K562 (cell line): Measurements from ENCODE around the gene LHX3. TPM values are rescaled to one million over a fixed set of nuclear protein-coding genes. Genes with fewer than 3 reads are reported as not detected.

Experiments used
- ATAC-seq: fragments of 200-7000 bp; cut with Tn5 transposase; 3 replicates; pipeline ENCODE4 v1.9.1; 2020; ENCODE audit warnings: moderate library complexity
- BruUV-seq: library from RNA; stranded (reverse); fragments of 400-500 nt; replicated peaks from 2 replicates; lab custom pipeline; 2021; lab: Mats Ljungman, UMichigan
- CTCF ChIA-PET: fragments of 300-600 bp; formaldehyde crosslinking; extraction: SDS; loops from one replicate; lab custom pipeline; 2021; ENCODE audit warnings: low intra/inter-chr PET ratio; lab: Yijun Ruan, JAX
- POLR2A ChIA-PET: fragments of 300-600, 350-650 bp; sonication (Branson Sonifier 250); formaldehyde crosslinking; extraction: SDS; loops from one replicate; lab custom pipeline; 2021; ENCODE audit warnings: antibody characterized with exemption, inconsistent platforms; lab: Yijun Ruan, JAX
- DNase-seq, 4 experiments: peaks; one replicate each; pipeline versions ENCODE4 v3.0.0 to v3.0.0-alpha.2; 2011 to 2018; ENCODE audit warnings: low spot score in 3 of 4, mixed read lengths in 3 of 4; ENCODE audit errors: extremely low read depth in 1 of 4
- FAIRE-seq: peaks from 2 replicates; lab custom pipeline; 2011; peaks lifted over from hg19 to GRCh38; lab: Jason Lieb, UNC
- H2AFZ ChIP-seq: 2 replicates; pipeline ENCODE4 v1.6.0; 2011; ENCODE audit warnings: low read depth, low read length, control low read depth, inconsistent platforms
- H3K27ac ChIP-seq: fragments of 200-600 bp; 3 replicates; pipeline ENCODE4 v1.8.0; 2011; ENCODE audit warnings: low read depth, mild to moderate bottlenecking, control low read depth, inconsistent platforms, low read length, moderate library complexity, mixed read lengths; ENCODE audit errors: extremely low read depth
- H3K27me3 ChIP-seq, 2 experiments: fragments of 300-600 bp in 1 of 2; 2 replicates in 1 of 2; 3 replicates in 1 of 2; pipeline versions ENCODE4 v1.6.0 to v1.8.0; 2011; ENCODE audit warnings: inconsistent platforms in 2 of 2, low read length in 2 of 2, mild to moderate bottlenecking in 1 of 2, mixed read lengths in 1 of 2, moderate library complexity in 1 of 2; ENCODE audit not compliant: control insufficient read depth in 2 of 2, insufficient read depth in 2 of 2
- H3K36me3 ChIP-seq: fragments of 300-600 bp; 3 replicates; pipeline ENCODE4 v1.8.0; 2011; ENCODE audit warnings: mild to moderate bottlenecking, low read length, inconsistent platforms; ENCODE audit not compliant: control insufficient read depth, insufficient read depth
- H3K4me1 ChIP-seq, 2 experiments: fragments of 200-600 bp in 1 of 2; replicated peaks in 1 of 2; 2 replicates in 1 of 2; 3 replicates in 1 of 2; pipeline versions ENCODE4 v1.5.1 to v1.8.0; 2011; ENCODE audit warnings: inconsistent platforms in 2 of 2, low read length in 2 of 2, mild to moderate bottlenecking in 1 of 2, mixed read lengths in 1 of 2, moderate library complexity in 1 of 2; ENCODE audit not compliant: control insufficient read depth in 2 of 2, insufficient read depth in 2 of 2
- H3K4me2 ChIP-seq: 2 replicates; pipeline ENCODE4 v1.6.1; 2011; ENCODE audit warnings: low read length, control low read depth, inconsistent platforms, mixed read lengths; ENCODE audit not compliant: insufficient read depth
- H3K4me3 ChIP-seq: fragments of 200-600 bp; sonication (generic), shearing (Covaris generic); 2 replicates; pipeline ENCODE4 v1.5.1; 2016; ENCODE audit warnings: control low read depth, inconsistent platforms
- H3K79me2 ChIP-seq: fragments of 200-600 bp; 3 replicates; pipeline ENCODE4 v1.8.0; 2011; ENCODE audit warnings: low read length, inconsistent platforms; ENCODE audit not compliant: control insufficient read depth, insufficient read depth
- H3K9ac ChIP-seq, 2 experiments: 2 replicates each; pipeline versions ENCODE4 v1.6.0 to v1.6.1; 2011; ENCODE audit warnings: low read depth in 2 of 2, low read length in 2 of 2, control low read depth in 1 of 2, inconsistent platforms in 1 of 2, mild to moderate bottlenecking in 1 of 2, mixed read lengths in 1 of 2; ENCODE audit not compliant: insufficient read depth in 1 of 2
- H3K9me1 ChIP-seq: one replicate; pipeline ENCODE4 v1.6.0; 2011; ENCODE audit warnings: inconsistent platforms, mild to moderate bottlenecking, low read length, moderate library complexity; ENCODE audit not compliant: control insufficient read depth, insufficient read depth
- H3K9me3 ChIP-seq: replicated peaks from 2 replicates; pipeline ENCODE4 v1.5.1; 2011; ENCODE audit warnings: low read depth, low read length, inconsistent platforms; ENCODE audit not compliant: control insufficient read depth, insufficient read depth
- H4K20me1 ChIP-seq: replicated peaks from 2 replicates; pipeline ENCODE4 v1.6.1; 2011; ENCODE audit warnings: low read length, inconsistent platforms, mixed read lengths; ENCODE audit not compliant: control insufficient read depth, insufficient read depth
- CBX5 ChIP-seq: IDR thresholded peaks from 2 replicates; pipeline ENCODE4 v1.6.1; 2014; ENCODE audit warnings: low read depth, borderline replicate concordance
- CHD7 ChIP-seq: fragments of 200-600 bp; sonication (generic); IDR thresholded peaks from one replicate; pipeline ENCODE4 v1.6.1; 2012; ENCODE audit warnings: mild to moderate bottlenecking, low read depth, low read length, inconsistent platforms
- E2F6 ChIP-seq, 2 experiments: IDR thresholded peaks; 2 replicates each; pipeline ENCODE4 v1.6.1; 2011; ENCODE audit warnings: borderline replicate concordance in 1 of 2, control low read depth in 1 of 2, low read depth in 1 of 2, low read length in 1 of 2, mild to moderate bottlenecking in 1 of 2, mixed read lengths in 1 of 2, moderate library complexity in 1 of 2; ENCODE audit not compliant: insufficient read depth in 1 of 2, insufficient read length in 1 of 2, poor library complexity in 1 of 2, severe bottlenecking in 1 of 2; ENCODE audit errors: extremely low read depth in 1 of 2
- FOSL1 ChIP-seq: fragments of 200-800 bp; sonication (Bioruptor generic); conservative IDR thresholded peaks from 2 replicates; pipeline ENCODE4 v1.6.1; 2016; ENCODE audit warnings: missing genetic modification characterization, missing compliant biosample characterization
- HDGF ChIP-seq: fragments of 450-650 bp; IDR thresholded peaks from 2 replicates; pipeline ENCODE4 v1.6.1; 2016
- L3MBTL2 ChIP-seq: fragments of 450-650 bp; IDR thresholded peaks from 2 replicates; pipeline ENCODE4 v1.6.1; 2016; ENCODE audit warnings: mild to moderate bottlenecking, moderate library complexity
- ZNF431 ChIP-seq: sonication (generic); formaldehyde crosslinking; IDR thresholded peaks from 2 replicates; pipeline ENCODE4 v1.8.0; 2022; ENCODE audit warnings: mild to moderate bottlenecking, missing genetic modification reagents
- ZNF778 ChIP-seq: fragments of 450-650 bp; formaldehyde crosslinking; IDR thresholded peaks from 2 replicates; pipeline ENCODE4 v1.4.0; 2020; ENCODE audit warnings: mild to moderate bottlenecking, moderate library complexity
- WGBS: fragments of 100-300 bp; shearing (Covaris generic); methylation state at CpG from one replicate; pipeline ENCODE4 v1.1.6; 2016; ENCODE audit warnings: low coverage, mixed read lengths; ENCODE audit not compliant: insufficient coverage; ENCODE audit errors: missing lambda C conversion rate; 5-methylcytosine and 5-hydroxymethylcytosine counted together
- in situ Hi-C: fragments of 300-500 bp; cut with MboI; formaldehyde crosslinking; loops from 4 replicates; pipeline ENCODE4 v1.15.0; 2018; ENCODE audit warnings: inconsistent platforms, mixed read lengths
- intact Hi-C: fragments of 100-400 bp; cut with micrococcal nuclease; formaldehyde crosslinking; loops from 2 replicates; pipeline ENCODE4 v1.14.2; 2022
- polyA plus RNA-seq, 8 experiments: library from polyadenylated mRNA; depleted of rRNA in 4 of 8; stranded (reverse) in 5 of 8; unstranded in 3 of 8; fragments of >200 nt; fragmentation: Nextera tagmentation in 2 of 8; fragmentation: Illumina TruSeq in 1 of 8; extraction: Ambion mirVana in 2 of 8; extraction: Trizol in 1 of 8; gene quantifications; 2 replicates each; pipeline versions ENCODE4 v1.2.1 to v1.2.3, GENCODE V29; 2011 to 2014; ENCODE audit warnings: inconsistent platforms in 1 of 8, missing spikeins in 1 of 8
- total RNA-seq, 7 experiments: library from RNA; depleted of rRNA in 6 of 7; stranded (reverse); fragments of >200 nt in 6 of 7; fragmentation: Illumina TruSeq in 2 of 7; extraction: Trizol in 2 of 7; gene quantifications; 2 replicates each; pipeline versions ENCODE4 v1.2.1 to v1.2.3, GENCODE V29; 2011 to 2021; ENCODE audit warnings: low replicate concordance in 1 of 7

LHX3 gene
- total and polyA plus RNA-seq, 9 of the 15 experiments (the other 6 are each of a cell fraction or from before 2014, with no cell fraction given): 0.09 TPM; not detected in 8

- intact Hi-C loops: no loop called here
- Histone ChIP-seq H4K20me1 (peaks cover 13% of the 10 kb centered on the region), H3K4me2 (no peak overlapping the region), H3K9me3 (no peaks in the 10 kb centered on the region), H3K4me1 (peaks cover 0 to 57% of the 10 kb centered on the region in 2 experiments; a peak in 2 of 5 replicates), H3K36me3 (no peaks in the 10 kb centered on the region), H3K4me3 (no peak overlapping the region), H3K27me3 (peaks cover 26 to 60% of the 10 kb centered on the region in 2 experiments), H3K79me2 (no peaks in the 10 kb centered on the region), H3K9me1 (no peaks in the 10 kb centered on the region), H3K9ac (no peak overlapping the region), H2AFZ (no peak overlapping the region), H3K27ac (no peak overlapping the region)
- DNase-seq: peak in 2 of 4 experiments; percentile 49 to 53
- peak; percentile 7; the same call in 1 of the 3 replicates for ATAC-seq
- BruUV-seq: no TSS peak
- 13% methylated on average over 36 of the region's 62 CpGs for WGBS
- ChIA-PET CTCF (no interaction called here), POLR2A (no interaction called here)
- FAIRE-seq: no peak
- in situ Hi-C loops: no loop called here
- TF ChIP-seq HDGF (no peak), ZNF431 (no peak), CHD7 (no peak), CBX5 (no peak), FOSL1 (tag) (no peak), E2F6 (IDR thresholded peaks at IDR 0.05; ENCODE audit: borderline replicate concordance in 1 of 2, extremely low read depth in 1 of 2, insufficient read depth in 1 of 2, insufficient read length in 1 of 2, low read depth in 1 of 2, low read length in 1 of 2, poor library complexity in 1 of 2, severe bottlenecking in 1 of 2) (peak; percentile 28 to 70), ZNF778 (CRISPR knock-in tag) (no peak), L3MBTL2 (peak; percentile 76)
Measured at GRCh38 chr9:136198605-136199083, 6.3 kb downstream of the LHX3 start.
